H1 (cell line): Measurements from ENCODE around the gene TXNRD2. TPM values are rescaled to one million over a fixed set of nuclear protein-coding genes. Genes with fewer than 3 reads are reported as not detected.

Experiments used
- EP300 ChIP-seq, 2 experiments: IDR thresholded peaks; 1 replicate in 1 of 2; 2 replicates in 1 of 2; pipeline ENCODE4 v1.6.1; 2011 to 2012; ENCODE audit warnings: low read depth in 2 of 2, low read length in 2 of 2, mild to moderate bottlenecking in 2 of 2, borderline replicate concordance in 1 of 2, inconsistent platforms in 1 of 2, moderate library complexity in 1 of 2
- NANOG ChIP-seq: IDR thresholded peaks from 2 replicates; pipeline ENCODE4 v1.6.1; 2011; ENCODE audit warnings: low read length, low read depth, mild to moderate bottlenecking, inconsistent platforms; ENCODE audit not compliant: insufficient read depth, poor library complexity, severe bottlenecking
- POU5F1 ChIP-seq: IDR thresholded peaks from 2 replicates; pipeline ENCODE4 v1.6.1; 2011; ENCODE audit warnings: low read depth, mild to moderate bottlenecking, low read length, moderate library complexity
- polyA plus RNA-seq, 7 experiments: library from polyadenylated mRNA; depleted of rRNA in 3 of 7; stranded (reverse) in 5 of 7; unstranded in 2 of 7; fragments of >200 nt in 5 of 7; fragments of 200-250 nt in 2 of 7; gene quantifications; 1 replicate in 5 of 7; 2 replicates in 1 of 7; 4 replicates in 1 of 7; pipeline versions ENCODE4 v1.2.1 to v1.2.3, GENCODE V29; 2011 to 2013; ENCODE audit warnings: missing spikeins in 2 of 7, mixed read lengths in 2 of 7
- total RNA-seq: library from RNA; stranded (reverse); fragmentation: NEBNext Ultra II Directional; extraction: Animal tissue kit (Norgen Biotek cat#: 25700); gene quantifications from 2 replicates; pipeline ENCODE4 v1.2.1, GENCODE V29; 2021
- TF ChIP-seq, protein P1 (sequence below): IDR thresholded peaks from 2 replicates; pipeline ENCODE4 v1.6.1; 2012; ENCODE audit warnings: inconsistent platforms

TXNRD2 gene
- total and polyA plus RNA-seq, 2 of the 8 experiments (the other 6 are each of a cell fraction or from before 2014, with no cell fraction given): 14.8 to 21.9 TPM

GRCh38 chr22:19955241-19956128, 13.9 kb upstream of the TXNRD2 start (continued):
- TF ChIP-seq, protein P1, sequence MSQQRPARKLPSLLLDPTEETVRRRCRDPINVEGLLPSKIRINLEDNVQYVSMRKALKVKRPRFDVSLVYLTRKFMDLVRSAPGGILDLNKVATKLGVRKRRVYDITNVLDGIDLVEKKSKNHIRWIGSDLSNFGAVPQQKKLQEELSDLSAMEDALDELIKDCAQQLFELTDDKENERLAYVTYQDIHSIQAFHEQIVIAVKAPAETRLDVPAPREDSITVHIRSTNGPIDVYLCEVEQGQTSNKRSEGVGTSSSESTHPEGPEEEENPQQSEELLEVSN: no peak
- TF ChIP-seq POU5F1 (no peak), EP300 (IDR thresholded peaks at IDR 0.05; ENCODE audit: borderline replicate concordance in 1 of 2, low read depth in 2 of 2, low read length in 2 of 2) (no peak), NANOG (no peak)
- TF ChIP-seq, all 59 proteins: peak for 0
